ENCODE data around the gene PAX2.

The PAX2 gene

GRCh38 chr10:100767422-100767775, 22.0 kb downstream of the PAX2 start:
- TF ChIP-seq CREB5 (CRISPR knock-in tag; IDR thresholded peaks at IDR 0.05; ENCODE audit: low read depth) (no peak), SNAI2 (CRISPR knock-in tag; IDR thresholded peaks at IDR 0.05) (no peak), ESRRG (CRISPR knock-in tag; IDR thresholded peaks at IDR 0.05) (no peak), ZNF70 (CRISPR knock-in tag; IDR thresholded peaks at IDR 0.05) (no peak), CSDC2 (CRISPR knock-in tag; IDR thresholded peaks at IDR 0.05) (no peak), PATZ1 (CRISPR knock-in tag; IDR thresholded peaks at IDR 0.05; ENCODE audit: borderline replicate concordance) (no peak)
- ATAC-seq, result no peak

GRCh38 chr10:100769481-100769880, 24.1 kb downstream of the PAX2 start:
- no peak for TF ChIP-seq CSDC2 (CRISPR knock-in tag; IDR thresholded peaks at IDR 0.05)
- no peak for TF ChIP-seq TCF4 (CRISPR knock-in tag; IDR thresholded peaks at IDR 0.05; ENCODE audit: borderline replicate concordance)
- no peak for TF ChIP-seq RARB (CRISPR knock-in tag; IDR thresholded peaks at IDR 0.05)
- TF ChIP-seq TOX (CRISPR knock-in tag; IDR thresholded peaks at IDR 0.05; ENCODE audit: borderline replicate concordance), result no peak
- no peak for TF ChIP-seq SNAI2 (CRISPR knock-in tag; IDR thresholded peaks at IDR 0.05)
- no peak for TF ChIP-seq ZC3H10 (CRISPR knock-in tag; IDR thresholded peaks at IDR 0.05)
- TF ChIP-seq ZNF70 (CRISPR knock-in tag; IDR thresholded peaks at IDR 0.05), result no peak
- no peak for TF ChIP-seq ARNTL (CRISPR knock-in tag; IDR thresholded peaks at IDR 0.05; ENCODE audit: borderline replicate concordance, low read depth)
- TF ChIP-seq BACH2 (CRISPR knock-in tag; IDR thresholded peaks at IDR 0.05; ENCODE audit: borderline replicate concordance), result no peak
- no peak for TF ChIP-seq ESRRG (CRISPR knock-in tag; IDR thresholded peaks at IDR 0.05)
- no peak for TF ChIP-seq POU6F1 (CRISPR knock-in tag; IDR thresholded peaks at IDR 0.05; ENCODE audit: borderline replicate concordance, low read depth)
- TF ChIP-seq PPARA (CRISPR knock-in tag; IDR thresholded peaks at IDR 0.05; ENCODE audit: borderline replicate concordance), result no peak
- TF ChIP-seq ZFP3 (CRISPR knock-in tag; IDR thresholded peaks at IDR 0.05), result no peak
- no peak for TF ChIP-seq PATZ1 (CRISPR knock-in tag; IDR thresholded peaks at IDR 0.05; ENCODE audit: borderline replicate concordance)
- TF ChIP-seq ZNF565 (CRISPR knock-in tag; conservative IDR thresholded peaks at IDR 0.05; ENCODE audit: low read depth), result no peak
- no peak for TF ChIP-seq ZNF8 (CRISPR knock-in tag; IDR thresholded peaks at IDR 0.05)
- TF ChIP-seq CSRNP3 (CRISPR knock-in tag; IDR thresholded peaks at IDR 0.05), result no peak
- TF ChIP-seq ZFP30 (CRISPR knock-in tag; IDR thresholded peaks at IDR 0.05), result no peak
- no peak for ATAC-seq

- ATAC-seq, result no peak
- no peak for TF ChIP-seq ESRRG (CRISPR knock-in tag; IDR thresholded peaks at IDR 0.05)
- TF ChIP-seq PPARA (CRISPR knock-in tag; IDR thresholded peaks at IDR 0.05; ENCODE audit: borderline replicate concordance), result no peak
- no peak for TF ChIP-seq TOX (CRISPR knock-in tag; IDR thresholded peaks at IDR 0.05; ENCODE audit: borderline replicate concordance)
- no peak for TF ChIP-seq CSRNP3 (CRISPR knock-in tag; IDR thresholded peaks at IDR 0.05)
- no peak for TF ChIP-seq TCF4 (CRISPR knock-in tag; IDR thresholded peaks at IDR 0.05; ENCODE audit: borderline replicate concordance)
- TF ChIP-seq BACH2 (CRISPR knock-in tag; IDR thresholded peaks at IDR 0.05; ENCODE audit: borderline replicate concordance), result no peak
- no peak for TF ChIP-seq POU6F1 (CRISPR knock-in tag; IDR thresholded peaks at IDR 0.05; ENCODE audit: borderline replicate concordance, low read depth)
- no peak for TF ChIP-seq ISL1 (CRISPR knock-in tag; IDR thresholded peaks at IDR 0.05)
- no peak for TF ChIP-seq ZNF8 (CRISPR knock-in tag; IDR thresholded peaks at IDR 0.05)
- TF ChIP-seq ZNF565 (CRISPR knock-in tag; conservative IDR thresholded peaks at IDR 0.05; ENCODE audit: low read depth), result no peak
- TF ChIP-seq CSDC2 (CRISPR knock-in tag; IDR thresholded peaks at IDR 0.05), result no peak
- no peak for TF ChIP-seq RARB (CRISPR knock-in tag; IDR thresholded peaks at IDR 0.05)
- no peak for TF ChIP-seq SNAI2 (CRISPR knock-in tag; IDR thresholded peaks at IDR 0.05)
- TF ChIP-seq CREB5 (CRISPR knock-in tag; IDR thresholded peaks at IDR 0.05; ENCODE audit: low read depth), result no peak
Measured at GRCh38 chr10:100773646-100774045, 28.3 kb downstream of the PAX2 start.

Measured in SK-N-SH treated with all-trans-retinoic acid at 6 μM for 48 hours (cell line).